ENCODE results near the gene ACR. TPM values are rescaled to one million over a fixed set of nuclear protein-coding genes. Genes with fewer than 3 reads are reported as not detected.

The ACR gene
- total RNA-seq, 1 donor, result 1.4 TPM

- Histone ChIP-seq H4K20me1 (ENCODE audit: insufficient read depth, low read length) (no peaks in the 10 kb centered on the region), H3K27ac (ENCODE audit: low read depth, low read length) (no peak overlapping the region), H3K4me2 (ENCODE audit: insufficient read depth, low read length) (no peak overlapping the region), H3K27me3 (ENCODE audit: insufficient read depth, low read length) (no peaks in the 10 kb centered on the region), H2AFZ (ENCODE audit: low read length) (no peak overlapping the region), H3K36me3 (ENCODE audit: insufficient read depth, low read length) (no peaks in the 10 kb centered on the region), H3K79me2 (ENCODE audit: insufficient read depth, low read length) (no peaks in the 10 kb centered on the region), H3K4me1 (ENCODE audit: insufficient read depth, low read length) (no peaks in the 10 kb centered on the region), H3K9me3 (ENCODE audit: low read depth, low read length) (no peaks in the 10 kb centered on the region), H3K4me3 (ENCODE audit: insufficient read depth, low read length) (no peak overlapping the region)
- peak; percentile 81 for DNase-seq (ENCODE audit: insufficient read length, low spot score, missing footprints)
- TF ChIP-seq, protein P1, sequence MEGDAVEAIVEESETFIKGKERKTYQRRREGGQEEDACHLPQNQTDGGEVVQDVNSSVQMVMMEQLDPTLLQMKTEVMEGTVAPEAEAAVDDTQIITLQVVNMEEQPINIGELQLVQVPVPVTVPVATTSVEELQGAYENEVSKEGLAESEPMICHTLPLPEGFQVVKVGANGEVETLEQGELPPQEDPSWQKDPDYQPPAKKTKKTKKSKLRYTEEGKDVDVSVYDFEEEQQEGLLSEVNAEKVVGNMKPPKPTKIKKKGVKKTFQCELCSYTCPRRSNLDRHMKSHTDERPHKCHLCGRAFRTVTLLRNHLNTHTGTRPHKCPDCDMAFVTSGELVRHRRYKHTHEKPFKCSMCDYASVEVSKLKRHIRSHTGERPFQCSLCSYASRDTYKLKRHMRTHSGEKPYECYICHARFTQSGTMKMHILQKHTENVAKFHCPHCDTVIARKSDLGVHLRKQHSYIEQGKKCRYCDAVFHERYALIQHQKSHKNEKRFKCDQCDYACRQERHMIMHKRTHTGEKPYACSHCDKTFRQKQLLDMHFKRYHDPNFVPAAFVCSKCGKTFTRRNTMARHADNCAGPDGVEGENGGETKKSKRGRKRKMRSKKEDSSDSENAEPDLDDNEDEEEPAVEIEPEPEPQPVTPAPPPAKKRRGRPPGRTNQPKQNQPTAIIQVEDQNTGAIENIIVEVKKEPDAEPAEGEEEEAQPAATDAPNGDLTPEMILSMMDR (IDR thresholded peaks at IDR 0.05; ENCODE audit: extremely low read depth, low read depth, low read length), result no peak
Measured at GRCh38 chr22:50713571-50714056, 24.4 kb upstream of the ACR start.

- peaks cover 5% of the 10 kb centered on the region for H3K27me3 ChIP-seq (ENCODE audit: insufficient read depth, low read length)
- no peak overlapping the region for H3K4me3 ChIP-seq (ENCODE audit: insufficient read depth, low read length)
- H3K36me3 ChIP-seq (ENCODE audit: insufficient read depth, low read length), result no peaks in the 10 kb centered on the region
- no peaks in the 10 kb centered on the region for H3K9me3 ChIP-seq (ENCODE audit: low read depth, low read length)
- no peak for DNase-seq (ENCODE audit: insufficient read length, low spot score, missing footprints)
- H3K79me2 ChIP-seq (ENCODE audit: insufficient read depth, low read length), result no peaks in the 10 kb centered on the region
- no peaks in the 10 kb centered on the region for H4K20me1 ChIP-seq (ENCODE audit: insufficient read depth, low read length)
- no peak overlapping the region for H2AFZ ChIP-seq (ENCODE audit: low read length)
- H3K27ac ChIP-seq (ENCODE audit: low read depth, low read length), result no peak overlapping the region
- H3K4me2 ChIP-seq (ENCODE audit: insufficient read depth, low read length), result no peak overlapping the region
- no peaks in the 10 kb centered on the region for H3K4me1 ChIP-seq (ENCODE audit: insufficient read depth, low read length)
- TF ChIP-seq, protein P1 (IDR thresholded peaks at IDR 0.05; ENCODE audit: extremely low read depth, low read depth, low read length), result no peak
Measured at GRCh38 chr22:50714150-50714549, 23.9 kb upstream of the ACR start.

- no peak for DNase-seq (ENCODE audit: insufficient read length, low spot score, missing footprints)
- Histone ChIP-seq H3K9me3 (ENCODE audit: low read depth, low read length) (no peaks in the 10 kb centered on the region), H3K4me1 (ENCODE audit: insufficient read depth, low read length) (no peaks in the 10 kb centered on the region), H3K79me2 (ENCODE audit: insufficient read depth, low read length) (no peaks in the 10 kb centered on the region), H3K27ac (ENCODE audit: low read depth, low read length) (no peak overlapping the region), H2AFZ (ENCODE audit: low read length) (no peak overlapping the region), H3K4me2 (ENCODE audit: insufficient read depth, low read length) (no peak overlapping the region), H3K27me3 (ENCODE audit: insufficient read depth, low read length) (peaks cover 10% of the 10 kb centered on the region), H4K20me1 (ENCODE audit: insufficient read depth, low read length) (no peaks in the 10 kb centered on the region), H3K4me3 (ENCODE audit: insufficient read depth, low read length) (no peak overlapping the region), H3K36me3 (ENCODE audit: insufficient read depth, low read length) (no peaks in the 10 kb centered on the region)
- TF ChIP-seq, protein P1 (IDR thresholded peaks at IDR 0.05; ENCODE audit: extremely low read depth, low read depth, low read length), result no peak
Measured at GRCh38 chr22:50714631-50715179, 23.3 kb upstream of the ACR start.

GRCh38 chr22:50715250-50715649 is 22.8 kb upstream of the ACR start:
- no peak for DNase-seq (ENCODE audit: insufficient read length, low spot score, missing footprints)
- TF ChIP-seq, protein P1 (IDR thresholded peaks at IDR 0.05; ENCODE audit: extremely low read depth, low read depth, low read length), result no peak
- Histone ChIP-seq H2AFZ (ENCODE audit: low read length) (no peak overlapping the region), H3K27me3 (ENCODE audit: insufficient read depth, low read length) (peaks cover 12% of the 10 kb centered on the region), H3K79me2 (ENCODE audit: insufficient read depth, low read length) (no peaks in the 10 kb centered on the region), H3K4me2 (ENCODE audit: insufficient read depth, low read length) (no peak overlapping the region), H3K36me3 (ENCODE audit: insufficient read depth, low read length) (no peaks in the 10 kb centered on the region), H3K27ac (ENCODE audit: low read depth, low read length) (no peak overlapping the region), H3K4me1 (ENCODE audit: insufficient read depth, low read length) (no peaks in the 10 kb centered on the region), H3K9me3 (ENCODE audit: low read depth, low read length) (no peaks in the 10 kb centered on the region), H4K20me1 (ENCODE audit: insufficient read depth, low read length) (no peaks in the 10 kb centered on the region), H3K4me3 (ENCODE audit: insufficient read depth, low read length) (no peak overlapping the region)
